ENCODE data around the gene ZNF804A.

Gene ZNF804A

GRCh38 chr2:184611361-184612085 lies 13.2 kb downstream of the ZNF804A start:
- DNase-seq: no peak

GRCh38 chr2:184620367-184620766 lies 22.0 kb downstream of the ZNF804A start:
- DNase-seq: no peak

- no peak for DNase-seq
These were observed 26.0 kb downstream of the ZNF804A start for GRCh38 chr2:184624311-184624710.

GRCh38 chr2:184628051-184628450 lies 29.7 kb downstream of the ZNF804A start:
- no peak for DNase-seq

- no peak for DNase-seq
These were observed 35.4 kb downstream of the ZNF804A start for GRCh38 chr2:184633726-184634125.

GRCh38 chr2:184637781-184638180 lies 39.5 kb downstream of the ZNF804A start:
- no peak for DNase-seq

DNA sequence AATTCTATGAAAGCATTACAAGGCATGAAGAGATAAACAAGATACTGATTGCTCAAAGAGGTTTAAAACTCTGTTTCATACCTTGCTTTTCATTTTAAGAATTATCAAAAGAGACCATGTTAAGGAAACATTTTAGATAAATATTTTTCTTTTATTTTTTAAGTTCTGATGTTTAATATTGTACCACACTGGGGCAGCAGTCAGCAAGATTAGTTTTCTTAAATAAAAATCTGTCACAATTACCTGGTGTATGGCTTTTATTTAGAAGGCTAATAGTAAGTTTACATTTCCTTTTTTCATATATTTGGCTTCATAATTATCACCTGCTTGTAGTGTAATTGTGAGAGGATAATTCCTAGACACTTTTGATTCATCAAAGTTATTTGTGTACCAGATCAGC lies 46.4 kb downstream of the ZNF804A start:
- DNase-seq: no peak

GRCh38 chr2:184646177-184646576 lies 47.8 kb downstream of the ZNF804A start:
- DNase-seq: no peak

DNA sequence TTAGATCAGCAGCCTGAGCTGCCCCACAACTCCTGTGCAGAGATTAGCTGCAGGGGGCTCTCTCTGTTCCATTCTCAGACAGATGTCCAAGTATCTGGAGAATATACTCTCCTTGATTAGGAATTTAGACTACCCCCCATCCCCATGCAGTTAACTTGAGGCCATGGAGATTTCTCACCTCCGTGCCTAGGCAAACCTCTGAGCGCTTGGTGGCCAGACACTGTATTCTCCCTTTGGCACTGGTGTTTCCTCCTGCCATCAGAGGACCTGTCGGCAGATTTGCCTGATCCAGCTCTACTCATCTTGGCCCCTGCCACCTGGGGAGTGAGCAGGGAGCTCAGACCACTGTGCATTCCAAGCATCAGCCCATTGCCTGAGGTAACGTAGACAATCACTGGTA lies 48.3 kb downstream of the ZNF804A start:
- DNase-seq: no peak

DNA sequence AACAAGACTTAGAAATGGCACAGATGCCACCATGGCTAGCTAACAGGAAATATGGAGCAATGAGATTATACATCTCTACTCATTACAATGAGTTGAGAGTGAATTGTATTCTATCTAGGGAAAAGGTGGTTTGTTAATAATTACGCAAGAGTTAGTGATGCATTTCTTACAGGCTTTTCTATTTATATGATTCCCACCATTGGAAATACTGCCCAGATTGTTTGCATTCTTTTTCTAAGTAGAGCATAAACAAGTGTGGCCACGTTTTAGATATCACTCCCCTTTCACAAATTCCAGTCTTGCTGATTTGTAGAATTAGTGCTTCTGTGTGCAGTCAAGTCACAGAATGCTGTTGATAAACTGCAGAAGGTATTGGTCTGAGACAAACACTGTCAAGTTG lies 56.6 kb downstream of the ZNF804A start:
- no peak for DNase-seq

GRCh38 chr2:184677171-184677570 lies 78.8 kb downstream of the ZNF804A start:
- DNase-seq: no peak

DNA sequence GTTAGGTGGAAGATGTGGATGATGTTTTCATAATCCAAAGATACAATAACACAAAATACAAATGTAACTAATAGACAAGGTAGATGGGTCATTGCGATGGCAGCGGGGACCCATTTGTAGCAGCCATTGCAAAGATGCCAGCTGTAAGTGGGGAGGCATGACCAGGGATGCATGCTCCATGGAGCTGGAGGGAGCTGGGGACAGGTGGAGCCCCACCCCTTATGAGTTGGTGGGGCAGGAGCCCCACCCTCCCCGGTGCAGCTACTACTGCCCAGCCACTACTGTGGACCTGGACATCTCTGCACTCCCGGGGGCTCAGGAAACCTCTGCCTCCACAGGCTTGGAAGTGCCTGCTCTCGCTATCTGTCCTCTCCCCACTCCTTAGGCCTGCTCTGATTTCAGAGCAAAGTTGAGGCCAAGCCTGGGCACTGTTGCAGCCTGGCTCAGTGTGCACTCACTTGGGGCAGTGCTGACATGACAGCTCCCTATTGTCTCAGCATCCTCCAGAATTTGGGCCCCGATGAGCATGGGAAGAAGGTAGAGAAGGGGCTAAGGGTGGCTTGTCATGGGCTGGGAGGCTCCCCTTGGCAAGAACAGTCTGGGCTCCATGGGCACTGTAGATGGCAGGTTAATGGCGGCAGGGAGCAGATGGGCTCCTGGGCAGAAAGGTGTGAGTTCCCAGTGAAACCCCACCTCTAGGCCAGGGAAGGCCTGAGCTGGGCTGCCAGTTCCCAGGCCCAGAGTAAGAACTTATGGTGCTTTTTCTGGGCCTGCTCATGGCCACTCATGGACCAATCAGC lies 81.1 kb downstream of the ZNF804A start:
- no peak for DNase-seq

DNA sequence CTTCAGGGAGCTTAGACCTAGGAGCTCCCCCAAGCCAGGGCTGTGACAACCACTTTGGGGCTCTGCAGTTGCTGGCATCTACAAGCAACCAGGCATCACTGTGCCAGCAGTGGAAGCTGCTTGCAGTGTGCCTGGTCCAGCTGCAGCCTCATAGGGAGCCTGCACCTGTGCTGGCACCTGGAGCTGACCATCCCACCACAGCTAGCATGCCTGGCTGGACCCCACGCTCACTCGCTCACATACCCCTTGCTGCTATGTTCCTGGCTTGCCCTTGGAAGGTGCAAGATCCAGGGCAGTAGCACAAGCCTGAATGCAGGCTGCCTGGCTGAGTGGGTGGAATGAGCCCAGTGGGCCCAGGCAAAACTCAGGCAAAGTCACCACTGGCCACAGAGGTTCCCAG lies 82.5 kb downstream of the ZNF804A start:
- no peak for DNase-seq

- DNase-seq: no peak
These were observed 83.5 kb downstream of the ZNF804A start for GRCh38 chr2:184681642-184682321.

DNA sequence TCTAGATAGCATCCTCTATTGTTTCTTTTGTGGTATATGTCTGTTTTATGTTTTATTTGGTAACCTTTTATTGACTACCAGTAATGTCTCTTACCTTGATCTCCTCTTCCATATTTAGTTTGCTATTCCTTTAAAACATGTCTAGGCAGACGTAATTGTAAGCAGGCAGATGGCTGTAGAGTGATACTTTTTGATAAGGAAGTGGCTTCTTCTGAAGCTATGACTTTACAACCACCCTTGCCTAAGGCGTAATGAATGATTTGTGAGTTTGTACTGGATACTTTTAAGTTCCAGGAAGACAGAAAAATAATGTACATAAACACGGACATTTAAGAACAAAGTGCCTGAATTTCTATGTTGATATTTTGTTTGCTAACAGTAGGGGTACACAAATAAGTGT lies 85.6 kb downstream of the ZNF804A start:
- DNase-seq: no peak

DNA sequence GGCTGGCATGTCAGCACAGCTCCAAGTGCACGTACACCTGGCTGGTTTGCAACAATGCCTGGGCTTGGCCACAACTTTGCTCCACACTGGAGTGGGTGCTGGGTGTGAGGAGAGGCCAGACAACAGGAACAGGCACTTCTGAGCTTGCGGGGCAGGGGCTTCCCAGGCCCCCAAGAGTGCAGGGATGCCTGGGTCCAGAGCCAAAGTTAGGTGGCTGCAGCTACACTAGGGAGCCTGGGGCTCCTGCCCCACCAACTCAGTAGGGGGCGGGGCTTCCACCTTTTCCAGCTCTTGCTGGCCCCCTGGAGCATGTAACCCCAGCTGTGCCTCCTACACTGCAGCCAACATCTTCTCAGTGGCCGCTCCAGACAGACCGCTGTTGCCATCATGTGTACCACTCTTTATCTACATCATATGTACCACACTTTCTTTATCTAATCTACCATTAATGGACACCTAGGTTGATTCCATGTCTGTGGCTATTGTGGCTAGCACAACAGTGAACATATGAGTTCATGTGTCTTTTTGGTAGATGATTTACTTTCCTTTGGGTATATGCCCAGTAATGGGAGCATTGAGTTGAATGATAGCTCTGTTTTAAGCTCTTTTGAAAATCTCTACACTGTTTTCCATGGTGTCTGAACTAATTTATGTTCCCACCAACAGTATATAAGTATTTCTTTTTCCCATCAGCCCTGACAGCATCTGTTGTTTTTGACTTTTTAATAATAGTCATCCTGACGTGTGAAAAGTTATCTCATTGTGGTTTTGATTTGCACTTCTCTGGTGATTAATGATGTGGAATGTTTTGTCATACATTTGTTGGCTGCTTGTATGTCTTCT lies 87.9 kb downstream of the ZNF804A start:
- DNase-seq: no peak

GRCh38 chr2:184689638-184690037 lies 91.3 kb downstream of the ZNF804A start:
- DNase-seq: no peak

- DNase-seq: no peak
These were observed 93.9 kb downstream of the ZNF804A start for GRCh38 chr2:184692141-184692734.

DNA sequence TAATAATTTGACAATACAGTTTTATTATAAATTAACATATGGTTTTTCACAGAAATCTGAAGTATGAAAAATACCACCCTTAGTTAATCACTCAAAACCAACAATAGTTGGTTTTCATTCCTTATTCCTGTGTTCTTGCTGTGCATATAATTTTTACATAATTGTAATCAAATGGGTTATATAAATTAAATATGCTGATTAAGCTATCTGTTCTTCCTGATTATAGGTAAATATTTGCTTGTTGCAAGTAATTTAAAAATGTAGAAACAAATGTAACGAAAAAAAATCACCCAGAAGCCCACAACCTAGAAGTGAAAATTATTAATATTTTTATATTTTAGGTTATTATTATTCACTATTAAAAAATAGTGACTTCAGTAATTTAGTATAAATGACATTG lies 98.3 kb downstream of the ZNF804A start:
- DNase-seq: no peak

GRCh38 chr2:184698476-184698875 lies 100.1 kb downstream of the ZNF804A start:
- DNase-seq: no peak

DNA sequence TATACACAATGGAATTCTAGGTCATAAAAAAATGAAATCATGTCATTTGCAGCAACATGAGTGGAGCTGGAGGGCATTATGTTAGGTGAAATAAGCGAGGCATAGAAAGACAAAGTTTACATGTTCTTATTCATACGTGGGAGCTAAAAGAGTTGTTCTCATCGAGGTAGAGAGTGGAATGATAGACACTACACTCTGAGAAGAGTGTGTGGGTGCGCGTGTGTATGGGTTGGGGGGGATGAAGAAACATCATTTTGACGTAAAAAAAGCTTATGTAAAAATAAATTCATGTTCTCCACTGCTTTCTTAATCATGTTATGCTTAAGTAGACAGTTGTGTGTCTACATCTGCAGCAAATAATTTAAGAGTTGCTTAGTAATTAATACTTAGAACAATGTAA lies 123.6 kb downstream of the ZNF804A start:
- DNase-seq: no peak

DNA sequence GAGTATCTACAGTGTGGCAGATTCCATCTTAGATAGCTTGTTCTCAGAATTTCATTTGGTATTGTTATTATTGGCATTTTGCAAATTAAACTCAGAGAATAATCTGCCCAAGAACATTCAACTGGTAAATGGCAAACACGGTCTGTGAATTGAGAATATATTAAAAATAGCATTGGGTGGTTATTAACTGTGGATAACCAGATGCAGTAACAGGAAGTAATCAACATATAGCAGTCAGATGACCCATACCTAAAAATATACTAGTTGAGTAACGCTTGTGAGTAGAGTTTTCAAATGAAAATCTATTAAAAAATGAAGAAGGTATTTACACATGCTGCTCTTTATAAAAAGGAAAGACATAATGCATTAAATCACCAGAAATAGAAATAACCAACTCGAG lies 129.5 kb downstream of the ZNF804A start:
- no peak for DNase-seq

GRCh38 chr2:184728411-184728810 lies 130.1 kb downstream of the ZNF804A start:
- no peak for DNase-seq
